Right lobe of liver (tissue), 6 donors: ENCODE measurements around the gene LYPD4. TPM values are rescaled to one million over a fixed set of nuclear protein-coding genes. Genes with fewer than 3 reads are reported as not detected.
A peak's percentile ranks its signal among the peaks of the same experiment; 100 is the strongest.

Experiments used
- ATAC-seq, 4 donors: fragments of 200-7000 bp; cut with Tn5 transposase; one replicate each; pipeline ENCODE4 v1.9.1; 2020; ENCODE audit warnings: mild to moderate bottlenecking in 4 of 4, moderate library complexity in 4 of 4
- DNase-seq, 3 donors: peaks; one replicate each; pipeline ENCODE4 v3.0.0-alpha.2; 2020
- H3K27ac ChIP-seq, 3 donors: fragments of 200-600 bp; one replicate each; pipeline ENCODE4 v1.8.0; 2022
- H3K27me3 ChIP-seq, 2 donors: fragments of 200-600 bp; one replicate each; pipeline ENCODE4 v1.8.0; 2022
- H3K36me3 ChIP-seq, 4 donors: fragments of 200-600 bp; sonication (generic) in 1 of 4; one replicate each; pipeline versions ENCODE4 v1.5.1 to v1.8.0; 2017 to 2022; ENCODE audit warnings: control low read depth in 1 of 4
- H3K4me1 ChIP-seq, 4 donors: fragments of 200-600 bp; sonication (generic) in 1 of 4; one replicate each; pipeline versions ENCODE4 v1.5.1 to v1.8.0; 2017 to 2022; ENCODE audit warnings: control low read depth in 1 of 4
- H3K4me3 ChIP-seq, 3 donors: fragments of 200-600 bp; one replicate each; pipeline ENCODE4 v1.8.0; 2022
- H3K9me3 ChIP-seq, 4 donors: fragments of 200-600 bp; sonication (generic) in 1 of 4; one replicate each; pipeline versions ENCODE4 v1.5.1 to v1.8.0; 2017 to 2022; ENCODE audit warnings: control low read depth in 1 of 4
- CTCF ChIP-seq, 4 donors: fragments of 200-600 bp in 3 of 4; fragments of 450-650 bp in 1 of 4; IDR thresholded peaks; one replicate each; pipeline versions ENCODE4 v1.5.1 to v1.8.0; 2016 to 2022; ENCODE audit warnings: antibody characterized with exemption in 4 of 4, mild to moderate bottlenecking in 2 of 4
- POLR2A ChIP-seq: fragments of 450-650 bp; IDR thresholded peaks from one replicate; pipeline ENCODE4 v1.6.1; 2017; ENCODE audit warnings: antibody characterized with exemption, mild to moderate bottlenecking
- WGBS: methylation state at CpG from one replicate; pipeline ENCODE4 v1.1.6; 2018; ENCODE audit warnings: low coverage, low lambda C conversion rate; ENCODE audit not compliant: insufficient coverage; ENCODE audit errors: missing lambda C conversion rate; 5-methylcytosine and 5-hydroxymethylcytosine counted together
- intact Hi-C, 2 donors: fragments of 100-400 bp; cut with DNase I; formaldehyde crosslinking; loops; one replicate each; pipeline versions ENCODE4 v1.11.2 to v1.14.1; 2022
- total RNA-seq, 6 experiments: library from RNA; depleted of rRNA in 2 of 6; stranded (reverse); fragments of >200 nt in 2 of 6; fragmentation: NEBNext Ultra II Directional in 3 of 6; extraction: Animal tissue kit (Norgen Biotek cat#: 25700) in 3 of 6; gene quantifications; one replicate each; pipeline versions ENCODE4 v1.1.0 to v1.2.4, GENCODE V29; 2016 to 2023
- donor health status: DM: no; HTN: yes; CAD: no.
- donor health status: DM: no; HTN: no; CAD: no.
- donor health status: DM: no; HTN: no; CAD: no.
- donor health status: DM: no; HTN: yes; CAD: no.
- donor health status: DM: no; HTN: yes; CAD: no.

The LYPD4 gene
- total RNA-seq, 6 experiments from 2014 or later: not detected

GRCh38 chr19:41847351-41848105, 3.0 kb upstream of the LYPD4 start:
- Histone ChIP-seq H3K9me3 (no peaks in the 10 kb centered on the region), H3K4me3 (no peak overlapping the region), H3K4me1 (no peaks in the 10 kb centered on the region), H3K27ac (no peak overlapping the region), H3K36me3 (no peaks in the 10 kb centered on the region), H3K27me3 (no peaks in the 10 kb centered on the region)
- WGBS: 89% methylated on average over 8 of the region's 19 CpGs
- intact Hi-C loops: no loop called here
- ATAC-seq: peak in 1 of 4 donors; percentile 15
- TF ChIP-seq POLR2A: no peak
- TF ChIP-seq CTCF (IDR thresholded peaks at IDR 0.05): no peak
- no peak for DNase-seq

GRCh38 chr19:41845051-41845590, 638 bp upstream of the LYPD4 start:
- H3K27ac ChIP-seq: no peak overlapping the region
- H3K27me3 ChIP-seq: no peaks in the 10 kb centered on the region
- DNase-seq (no peak), ATAC-seq (no peak)
- H3K36me3 ChIP-seq: no peaks in the 10 kb centered on the region
- intact Hi-C loops: no loop called here
- WGBS: 94% methylated on average over 5 of the region's 23 CpGs
- no peak for TF ChIP-seq CTCF (IDR thresholded peaks at IDR 0.05)
- no peak for TF ChIP-seq POLR2A
- H3K4me3 ChIP-seq: no peak overlapping the region
- no peaks in the 10 kb centered on the region for H3K4me1 ChIP-seq
- H3K9me3 ChIP-seq: no peaks in the 10 kb centered on the region

- Histone ChIP-seq H3K9me3 (no peaks in the 10 kb centered on the region), H3K27me3 (no peaks in the 10 kb centered on the region), H3K4me1 (no peaks in the 10 kb centered on the region), H3K4me3 (no peak within 1 kb of the TSS), H3K27ac (no peak within 1 kb of the TSS), H3K36me3 (no peaks in the 10 kb centered on the region)
- DNase-seq: no peak
- intact Hi-C loops: no loop called here
- ATAC-seq: no peak
- no CpG with 5 or more reads among the region's 3 CpGs for WGBS
- TF ChIP-seq POLR2A (no peak), CTCF (IDR thresholded peaks at IDR 0.05) (no peak)
Measured at GRCh38 chr19:41845001-41845050, 343 bp upstream of the LYPD4 start, which contains the start of gene DMRTC2. Gene DMRTC2 (plus strand): TSS chr19:41845042. CDS start chr19:41847429, 2,387 bp downstream.

- H3K27me3 ChIP-seq: no peaks in the 10 kb centered on the region
- ATAC-seq (no peak), DNase-seq (no peak)
- TF ChIP-seq CTCF (IDR thresholded peaks at IDR 0.05) (no peak), POLR2A (no peak)
- WGBS: 36% methylated on average over 7 of the region's 7 CpGs
- intact Hi-C loops: no loop called here
- H3K4me1 ChIP-seq: no peaks in the 10 kb centered on the region
- no peaks in the 10 kb centered on the region for H3K9me3 ChIP-seq
- no peaks in the 10 kb centered on the region for H3K36me3 ChIP-seq
- no peak overlapping the region for H3K4me3 ChIP-seq
- no peak overlapping the region for H3K27ac ChIP-seq
Measured at GRCh38 chr19:41843371-41843770, 1.1 kb downstream of the LYPD4 start.

GRCh38 chr19:41839211-41839610, 5.3 kb downstream of the LYPD4 start:
- WGBS: 50% methylated on average over 1 of the region's 2 CpGs
- H3K4me1 ChIP-seq: no peaks in the 10 kb centered on the region
- no peak for DNase-seq

More at GRCh38 chr19:41839211-41839610, 5.3 kb downstream of the LYPD4 start:
- intact Hi-C loops: no loop called here
- no peak for ATAC-seq
- Histone ChIP-seq H3K27ac (no peak overlapping the region), H3K9me3 (no peaks in the 10 kb centered on the region), H3K4me3 (no peak overlapping the region), H3K27me3 (no peaks in the 10 kb centered on the region), H3K36me3 (no peaks in the 10 kb centered on the region)
- TF ChIP-seq POLR2A: no peak
